GM12878 (cell line): ENCODE measurements around the gene RSF1. TPM values are rescaled to one million over a fixed set of nuclear protein-coding genes. Genes with fewer than 3 reads are reported as not detected.

Experiments used
- ATAC-seq: fragments of 200-7000 bp; cut with Tn5 transposase; 3 replicates; pipeline ENCODE4 v1.9.1; 2020; ENCODE audit warnings: mild to moderate bottlenecking, moderate library complexity
- BruUV-seq: library from RNA; stranded (reverse); fragments of 400-500 nt; replicated peaks from 2 replicates; lab custom pipeline; 2021; lab: Mats Ljungman, UMichigan
- CTCF ChIA-PET: fragments of 300-600 bp; sonication (Branson Sonifier 250); formaldehyde crosslinking; extraction: SDS; loops from one replicate; lab custom pipeline; 2021; ENCODE audit warnings: inconsistent platforms; lab: Yijun Ruan, JAX
- POLR2A ChIA-PET: fragments of 350-600 bp; formaldehyde crosslinking; extraction: SDS; loops from one replicate; lab custom pipeline; 2021; ENCODE audit warnings: inconsistent platforms; lab: Charles Lee
- RAD21 ChIA-PET: fragments of 300-600 bp; sonication (Branson Sonifier 250); formaldehyde crosslinking; loops from one replicate; lab custom pipeline; 2023; ENCODE audit warnings: antibody characterized with exemption; ENCODE audit not compliant: unreplicated experiment; lab: Charles Lee
- SMC1A ChIA-PET: fragments of 300-600 bp; sonication (Branson Sonifier 250); formaldehyde crosslinking; loops from one replicate; lab custom pipeline; 2023; ENCODE audit not compliant: unreplicated experiment, uncharacterized antibody; lab: Charles Lee
- DNase-seq: peaks from one replicate; pipeline ENCODE4 v3.0.0-alpha.2; 2011; ENCODE audit warnings: low read depth, low spot score
- FAIRE-seq: peaks from 3 replicates; lab custom pipeline; 2011; peaks lifted over from hg19 to GRCh38; lab: Jason Lieb, UNC
- H2AFZ ChIP-seq: 2 replicates; pipeline ENCODE4 v1.6.0; 2011; ENCODE audit warnings: low read depth, low read length, control low read depth; ENCODE audit not compliant: control insufficient read depth
- H3K27ac ChIP-seq: 2 replicates; pipeline ENCODE4 v1.5.1; 2011; ENCODE audit warnings: control low read depth; ENCODE audit not compliant: control insufficient read depth, insufficient read depth
- H3K27me3 ChIP-seq, 2 experiments: replicated peaks in 1 of 2; 2 replicates each; pipeline versions ENCODE4 v1.6.0 to v1.6.1; 2011; ENCODE audit warnings: low read length in 1 of 2; ENCODE audit not compliant: control insufficient read depth in 2 of 2, insufficient read depth in 2 of 2
- H3K36me3 ChIP-seq, 2 experiments: 2 replicates each; pipeline ENCODE4 v1.5.1; 2011; ENCODE audit warnings: low read length in 1 of 2; ENCODE audit not compliant: control insufficient read depth in 2 of 2, insufficient read depth in 2 of 2
- H3K4me1 ChIP-seq: 2 replicates; pipeline ENCODE4 v1.6.1; 2011; ENCODE audit warnings: mild to moderate bottlenecking, low read length, moderate library complexity, mixed read lengths; ENCODE audit not compliant: control insufficient read depth, insufficient read depth
- H3K4me2 ChIP-seq: 2 replicates; pipeline ENCODE4 v1.6.0; 2011; ENCODE audit warnings: control low read depth; ENCODE audit not compliant: control insufficient read depth, insufficient read depth
- H3K4me3 ChIP-seq: fragments of 200-600 bp; sonication (generic); 2 replicates; pipeline ENCODE4 v1.5.1; 2016
- H3K79me2 ChIP-seq: 2 replicates; pipeline ENCODE4 v1.6.0; 2011; ENCODE audit warnings: low read length; ENCODE audit not compliant: control insufficient read depth, insufficient read depth
- H3K9ac ChIP-seq: 2 replicates; pipeline ENCODE4 v1.8.0; 2011; ENCODE audit warnings: low read length, control low read depth, mixed read lengths; ENCODE audit not compliant: control insufficient read depth, insufficient read depth
- H3K9me3 ChIP-seq: replicated peaks from 3 replicates; pipeline ENCODE4 v1.5.1; 2011; ENCODE audit warnings: mild to moderate bottlenecking, low read length; ENCODE audit not compliant: control insufficient read depth, insufficient read depth
- H4K20me1 ChIP-seq: 2 replicates; pipeline ENCODE4 v1.6.0; 2011; ENCODE audit not compliant: control insufficient read depth, insufficient read depth
- BCLAF1 ChIP-seq: fragments of 450-650 bp; IDR thresholded peaks from 2 replicates; pipeline ENCODE4 v1.6.1; 2017; ENCODE audit warnings: antibody characterized with exemption, mild to moderate bottlenecking, moderate library complexity
- BRCA1 ChIP-seq: IDR thresholded peaks from 2 replicates; pipeline ENCODE4 v1.6.1; 2011; ENCODE audit warnings: low read depth, low read length, improper control_type of control experiment
- IRF4 ChIP-seq: IDR thresholded peaks from 2 replicates; pipeline ENCODE4 v1.6.1; 2011; ENCODE audit warnings: low read depth, low read length
- KLF5 ChIP-seq: fragments of 450-650 bp; IDR thresholded peaks from 2 replicates; pipeline ENCODE4 v1.6.1; 2014; ENCODE audit warnings: mild to moderate bottlenecking; ENCODE audit not compliant: partially characterized antibody
- RBBP5 ChIP-seq: fragments of 200-600 bp; sonication (generic); conservative IDR thresholded peaks from 2 replicates; pipeline ENCODE4 v1.6.1; 2016
- SIN3A ChIP-seq: IDR thresholded peaks from 2 replicates; pipeline ENCODE4 v1.6.1; 2012; ENCODE audit warnings: low read depth, low read length, improper control_type of control experiment
- STAT1 ChIP-seq: fragments of 450-650 bp; conservative IDR thresholded peaks from 2 replicates; pipeline ENCODE4 v1.6.1; 2014; ENCODE audit warnings: antibody characterized with exemption, mild to moderate bottlenecking
- YBX1 ChIP-seq: fragments of 450-650 bp; IDR thresholded peaks from 2 replicates; pipeline ENCODE4 v1.6.1; 2016; ENCODE audit warnings: antibody characterized with exemption
- ZNF207 ChIP-seq: fragments of 450-650 bp; IDR thresholded peaks from 2 replicates; pipeline ENCODE4 v1.6.1; 2014; ENCODE audit warnings: antibody characterized with exemption, mild to moderate bottlenecking, borderline replicate concordance
- WGBS: methylation state at CpG from one replicate; pipeline ENCODE4 v1.1.6; 2016; ENCODE audit warnings: low lambda C conversion rate; ENCODE audit not compliant: insufficient replicate concordance, insufficient coverage; ENCODE audit errors: missing lambda C conversion rate; 5-methylcytosine and 5-hydroxymethylcytosine counted together
- in situ Hi-C: fragments of 300-500 bp; cut with MboI; formaldehyde crosslinking; loops from 9 replicates; pipeline ENCODE4 v1.14.3; 2018; ENCODE audit warnings: mixed read lengths
- intact Hi-C: fragments of 100-400 bp; cut with micrococcal nuclease; formaldehyde crosslinking; loops from one replicate; pipeline ENCODE4 v1.14.2; 2022; ENCODE audit not compliant: unreplicated experiment
- polyA plus RNA-seq, 11 experiments: library from polyadenylated mRNA; depleted of rRNA in 4 of 11; unstranded in 6 of 11; stranded (reverse) in 5 of 11; fragments of >200 nt; fragmentation: Nextera tagmentation in 4 of 11; fragmentation: Illumina TruSeq in 1 of 11; extraction: Ambion mirVana in 4 of 11; extraction: Trizol in 1 of 11; gene quantifications; 1 replicate in 1 of 11; 2 replicates in 10 of 11; pipeline versions ENCODE4 v1.2.1 to v1.2.3, GENCODE V29; 2011 to 2016; ENCODE audit warnings: inconsistent platforms in 2 of 11, missing spikeins in 2 of 11, low read depth in 1 of 11
- total RNA-seq, 4 experiments: library from RNA; depleted of rRNA in 3 of 4; stranded (reverse); fragments of >200 nt in 3 of 4; fragmentation: Illumina TruSeq in 1 of 4; extraction: Trizol in 1 of 4; gene quantifications; 2 replicates each; pipeline versions ENCODE4 v1.2.1 to v1.2.3, GENCODE V29; 2013 to 2021

Gene RSF1
- total and polyA plus RNA-seq, 10 of the 15 experiments (the other 5 are each of a cell fraction or from before 2014, with no cell fraction given): 9.0 to 45.3 (median 30.0) TPM

DNA sequence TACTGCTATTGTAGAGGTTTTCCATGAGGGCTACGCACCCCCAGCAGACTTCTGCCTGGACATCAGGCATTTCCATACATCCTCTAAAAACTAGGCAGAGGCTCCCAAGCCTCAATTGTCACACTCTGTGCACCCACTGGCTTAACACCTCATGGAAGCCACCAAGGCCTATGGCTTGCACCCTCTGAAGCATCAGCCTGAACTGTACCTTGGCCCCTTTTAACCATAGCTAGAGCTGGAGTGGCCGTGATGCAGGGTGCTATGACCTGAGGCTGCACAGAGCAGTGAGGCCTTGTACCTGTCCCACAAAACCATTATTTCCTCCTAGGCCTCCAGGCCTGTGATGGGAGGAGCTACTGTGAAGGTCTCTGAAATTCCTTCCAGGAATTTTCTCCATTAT, 34.3 kb upstream of the RSF1 start:
- POLR2A ChIA-PET: no interaction called here
- no peaks in the 10 kb centered on the region for H3K4me1 ChIP-seq
- no peak overlapping the region for H3K4me2 ChIP-seq
- BruUV-seq: no TSS peak
- H4K20me1 ChIP-seq: no peaks in the 10 kb centered on the region
- FAIRE-seq: no peak
- no peaks in the 10 kb centered on the region for H3K79me2 ChIP-seq
- WGBS: 95% methylated on average over 2 of the region's 2 CpGs
- no peak overlapping the region for H3K27ac ChIP-seq
- no peak overlapping the region for H3K4me3 ChIP-seq
- TF ChIP-seq ZNF207 (no peak), IRF4 (no peak), BRCA1 (no peak), KLF5 (no peak), BCLAF1 (no peak), STAT1 (no peak), YBX1 (no peak), SIN3A (no peak), RBBP5 (no peak)
- TF ChIP-seq, all 136 proteins: peak for 0
- ATAC-seq (no peak), DNase-seq (no peak)
- in situ Hi-C loops: no loop called here
- RAD21 ChIA-PET: no interaction called here
- peaks cover 9% of the 10 kb centered on the region; the same call in 1 of the 3 replicates for H3K9me3 ChIP-seq
- no peaks in the 10 kb centered on the region; a peak in 1 of 4 replicates for H3K36me3 ChIP-seq
- H2AFZ ChIP-seq: no peak overlapping the region
- SMC1A ChIA-PET: interaction anchor here (1.7 kb wide), 1 partner anchor 16 kb away, joined by 3 read pairs; no protein-coding TSS in a partner anchor
- intact Hi-C loops: no loop called here
- CTCF ChIA-PET: no interaction called here
- H3K27me3 ChIP-seq: no peaks in the 10 kb centered on the region
- H3K9ac ChIP-seq: no peak overlapping the region
